Cardiac fibroblast (primary cell): ENCODE measurements around the gene ASMT.

Source experiments
- DNase-seq, 2 donors: peaks; one replicate each; pipeline versions ENCODE4 v3.0.0 to v3.0.0-alpha.2; 2010; ENCODE audit warnings: low read depth in 2 of 2
- H3K4me3 ChIP-seq, 2 donors: replicated peaks in 1 of 2; 1 replicate in 1 of 2; 2 replicates in 1 of 2; pipeline ENCODE4 v1.5.1; 2011; ENCODE audit warnings: low read depth in 2 of 2, low read length in 2 of 2, mild to moderate bottlenecking in 2 of 2, moderate library complexity in 1 of 2
- TF ChIP-seq, protein P1 (sequence below): IDR thresholded peaks from one replicate; pipeline ENCODE4 v1.5.1; 2011; ENCODE audit warnings: low read depth, mild to moderate bottlenecking, low read length, inconsistent platforms

Gene ASMT

DNA sequence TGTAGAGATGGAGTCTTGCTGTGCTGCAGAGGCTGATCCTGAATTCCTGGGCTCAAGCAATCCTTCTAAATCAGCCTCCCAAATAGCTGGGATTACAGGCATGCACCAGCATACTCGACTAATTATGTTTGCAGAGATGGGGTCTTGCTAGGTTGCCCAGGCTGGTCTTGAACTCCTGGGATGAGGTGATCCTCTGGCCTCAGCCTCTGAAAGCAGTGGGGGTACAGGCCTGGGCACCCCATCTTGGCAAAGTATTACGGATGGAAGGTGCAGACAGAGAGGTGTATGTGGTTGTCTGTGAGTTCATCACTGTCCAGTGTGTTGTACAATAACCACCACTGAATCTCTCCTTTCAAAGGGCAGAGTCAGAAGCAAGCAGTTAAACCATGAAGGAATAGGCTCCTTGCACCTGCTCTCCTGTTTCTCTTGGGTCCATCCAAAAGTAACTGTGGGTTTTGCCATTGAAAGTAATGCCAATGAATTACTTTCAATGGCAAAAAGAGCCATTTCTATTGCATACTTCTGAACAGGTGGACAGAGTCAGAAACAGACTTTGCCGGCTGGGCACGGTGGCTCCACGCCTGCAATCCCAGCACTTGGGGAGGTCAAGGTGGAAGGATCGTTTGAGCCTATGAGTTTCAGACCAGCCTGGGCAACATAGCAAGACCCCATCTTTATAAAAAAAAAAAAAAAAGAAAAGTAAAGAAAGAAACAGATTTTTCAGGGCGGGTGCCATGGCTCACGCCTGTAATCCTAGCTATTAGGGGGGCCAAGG lies 30.4 kb upstream of the ASMT start:
- no peak overlapping the region for H3K4me3 ChIP-seq
- TF ChIP-seq, protein P1, sequence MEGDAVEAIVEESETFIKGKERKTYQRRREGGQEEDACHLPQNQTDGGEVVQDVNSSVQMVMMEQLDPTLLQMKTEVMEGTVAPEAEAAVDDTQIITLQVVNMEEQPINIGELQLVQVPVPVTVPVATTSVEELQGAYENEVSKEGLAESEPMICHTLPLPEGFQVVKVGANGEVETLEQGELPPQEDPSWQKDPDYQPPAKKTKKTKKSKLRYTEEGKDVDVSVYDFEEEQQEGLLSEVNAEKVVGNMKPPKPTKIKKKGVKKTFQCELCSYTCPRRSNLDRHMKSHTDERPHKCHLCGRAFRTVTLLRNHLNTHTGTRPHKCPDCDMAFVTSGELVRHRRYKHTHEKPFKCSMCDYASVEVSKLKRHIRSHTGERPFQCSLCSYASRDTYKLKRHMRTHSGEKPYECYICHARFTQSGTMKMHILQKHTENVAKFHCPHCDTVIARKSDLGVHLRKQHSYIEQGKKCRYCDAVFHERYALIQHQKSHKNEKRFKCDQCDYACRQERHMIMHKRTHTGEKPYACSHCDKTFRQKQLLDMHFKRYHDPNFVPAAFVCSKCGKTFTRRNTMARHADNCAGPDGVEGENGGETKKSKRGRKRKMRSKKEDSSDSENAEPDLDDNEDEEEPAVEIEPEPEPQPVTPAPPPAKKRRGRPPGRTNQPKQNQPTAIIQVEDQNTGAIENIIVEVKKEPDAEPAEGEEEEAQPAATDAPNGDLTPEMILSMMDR = no peak
- DNase-seq = no peak

DNA sequence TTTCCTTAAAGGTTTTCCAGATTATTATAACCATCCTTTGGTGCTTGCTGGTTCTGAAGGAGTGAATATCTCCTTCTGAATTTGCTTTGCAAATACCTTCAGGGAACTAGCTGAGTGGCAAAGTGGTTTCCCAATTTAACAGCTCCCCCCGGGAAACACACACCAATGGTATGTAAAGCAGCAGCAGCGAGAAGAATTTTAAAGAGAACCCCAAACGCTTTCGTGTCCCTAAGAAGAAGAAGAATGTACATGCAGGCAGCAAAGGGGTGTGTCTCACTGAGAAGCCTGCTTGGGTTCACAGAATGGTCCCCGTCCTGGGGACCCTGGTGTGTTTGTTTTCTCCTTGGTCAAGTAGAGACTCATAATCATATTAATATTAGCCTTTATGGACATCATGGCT lies 27.7 kb upstream of the ASMT start:
- no peak overlapping the region for H3K4me3 ChIP-seq
- no peak for DNase-seq
- TF ChIP-seq, protein P1 = no peak

DNA sequence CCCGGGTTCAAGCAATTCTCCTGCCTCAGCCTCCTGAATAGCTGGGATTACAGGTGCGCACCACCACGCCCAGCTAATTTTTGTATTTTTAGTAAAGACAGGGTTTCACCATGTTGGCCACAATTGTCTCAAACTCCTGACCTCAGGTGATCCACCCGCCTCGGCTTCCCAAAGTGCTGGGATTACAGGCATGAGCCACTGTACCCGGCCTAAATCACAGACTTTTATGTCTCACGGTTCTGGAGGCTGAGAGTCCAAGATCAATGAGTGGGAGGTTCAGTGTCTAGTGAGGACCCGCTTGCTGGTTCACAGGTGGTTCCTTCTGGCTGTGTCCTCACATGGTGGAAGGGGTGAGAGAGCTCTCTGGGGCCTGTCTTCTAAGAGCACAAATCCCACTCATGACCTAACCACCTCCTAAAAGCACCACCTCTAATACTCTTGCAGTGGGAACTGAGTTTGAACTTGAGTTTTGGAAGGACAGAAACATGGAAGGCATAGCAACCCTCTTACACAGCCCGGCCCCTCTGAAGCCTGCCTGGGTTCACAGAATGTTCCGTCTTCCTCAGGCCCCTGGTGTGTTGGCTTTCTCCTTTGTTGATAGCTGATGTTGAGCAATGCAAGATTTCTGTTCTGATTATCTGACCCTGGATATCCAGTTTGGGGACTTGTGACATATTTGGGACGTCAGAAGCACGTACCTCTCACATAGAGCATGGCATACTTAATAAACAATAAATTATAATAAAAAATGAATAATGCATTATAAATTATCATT lies 25.3 kb upstream of the ASMT start:
- H3K4me3 ChIP-seq = no peak overlapping the region
- no peak for DNase-seq
- TF ChIP-seq, protein P1 = no peak

DNA sequence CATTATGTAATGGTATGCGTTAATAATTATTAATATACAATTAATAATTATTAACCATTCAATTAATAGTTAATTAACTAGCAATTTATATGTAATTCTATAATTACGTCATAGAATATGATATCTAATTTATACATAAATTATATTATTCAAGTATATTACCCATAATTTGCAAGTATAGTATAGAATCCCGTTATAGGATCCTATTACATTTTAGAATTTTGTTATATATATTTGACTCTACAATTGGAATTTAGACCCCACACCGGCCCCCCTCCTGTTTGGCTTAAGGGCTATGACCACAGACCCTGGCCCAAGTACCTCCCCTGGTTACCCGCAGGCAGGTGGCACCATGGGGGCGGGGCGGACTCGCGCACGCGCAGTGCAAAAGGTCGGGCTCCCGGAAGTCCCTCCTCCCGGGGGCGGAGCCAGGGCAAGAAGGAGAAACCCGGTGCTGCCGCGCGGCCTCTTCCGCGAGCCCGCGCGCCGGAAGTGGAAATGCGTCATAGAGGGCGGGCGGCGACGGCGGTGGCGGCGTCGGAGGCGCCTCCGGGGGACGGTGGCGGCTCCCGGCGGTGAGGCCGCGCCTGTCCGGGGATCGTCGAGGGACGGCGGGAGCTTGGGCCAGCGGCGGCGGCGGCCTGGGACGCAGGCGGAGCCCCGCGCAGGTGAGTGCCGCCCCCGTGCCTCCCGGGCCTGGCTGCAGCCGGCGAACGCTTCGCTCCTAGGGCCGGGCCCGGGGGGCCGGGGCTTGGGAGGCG lies 23.6 kb upstream of the ASMT start, which contains the start of gene AKAP17A:
Gene AKAP17A, plus strand, starts transcription at position 503 of the 761 bp plus-strand sequence. CDS start 1,859 bp downstream, outside the sequence.
- TF ChIP-seq, protein P1 = no peak
- H3K4me3 ChIP-seq = peak within 1 kb of the TSS; percentile 92 to 96
- peak; percentile 92 to 95 for DNase-seq

DNA sequence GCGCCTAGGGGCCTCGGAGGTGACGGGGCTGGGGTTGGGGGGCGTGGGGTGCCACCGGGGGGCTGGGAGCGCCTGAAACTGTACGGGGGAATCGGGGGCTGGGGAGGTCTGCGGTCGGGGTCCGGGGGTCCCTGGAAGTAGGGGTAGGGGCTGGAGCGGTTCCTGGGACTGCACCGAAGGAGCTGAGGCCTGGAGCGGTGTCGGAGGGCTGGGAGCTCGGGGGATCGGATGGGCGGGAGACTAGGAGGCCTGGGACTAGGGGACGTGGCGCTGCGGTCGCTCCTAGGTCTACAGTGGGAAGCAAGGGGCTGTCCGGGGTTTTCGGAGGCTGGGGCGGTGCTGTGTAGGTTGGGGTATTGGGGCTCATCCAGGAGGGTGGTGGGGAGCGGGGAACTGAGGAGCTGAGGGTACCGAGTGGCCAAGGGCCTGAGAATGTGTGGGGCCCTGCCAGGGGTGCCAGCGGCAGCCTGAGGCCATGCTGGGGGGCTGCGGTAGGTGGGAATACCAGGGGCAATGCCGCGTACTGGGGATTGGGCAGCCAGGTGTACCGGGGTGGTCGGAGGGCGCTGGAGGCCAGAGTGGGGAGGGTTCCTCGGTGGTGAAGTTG lies 22.9 kb upstream of the ASMT start:
- H3K4me3 ChIP-seq = peak overlapping the region; percentile 92 to 96

More for the DNA sequence above, 22.9 kb upstream of the ASMT start:
- TF ChIP-seq, protein P1 = no peak
- no peak for DNase-seq
